Lung (tissue), 12 donors: Measurements from ENCODE around the gene HAUS5. TPM values are rescaled to one million over a fixed set of nuclear protein-coding genes. Genes with fewer than 3 reads are reported as not detected.

ENCODE experiments used
- ATAC-seq: fragments of 200-7000 bp; cut with Tn5 transposase; one replicate; pipeline ENCODE4 v1.9.1; 2020; ENCODE audit warnings: moderate number of reproducible peaks; ENCODE audit not compliant: insufficient read depth, low FRiP score
- DNase-seq, 3 donors: peaks; one replicate each; pipeline ENCODE4 v3.0.0-alpha.2; 2013 to 2017
- H3K27ac ChIP-seq, 2 donors: one replicate each; pipeline ENCODE4 v1.5.1; 2013; ENCODE audit warnings: mild to moderate bottlenecking in 2 of 2, moderate library complexity in 2 of 2, control low read depth in 1 of 2, inconsistent platforms in 1 of 2, low read depth in 1 of 2, low read length in 1 of 2
- H3K27me3 ChIP-seq, 3 donors: one replicate each; pipeline ENCODE4 v1.5.1; 2013; ENCODE audit warnings: low read length in 2 of 3; ENCODE audit not compliant: control insufficient read depth in 3 of 3, insufficient read depth in 3 of 3
- H3K36me3 ChIP-seq, 4 donors: one replicate each; pipeline ENCODE4 v1.5.1; 2013; ENCODE audit warnings: low read length in 4 of 4, mild to moderate bottlenecking in 1 of 4, moderate library complexity in 1 of 4; ENCODE audit not compliant: control insufficient read depth in 4 of 4, insufficient read depth in 4 of 4
- H3K4me1 ChIP-seq, 5 donors: one replicate each; pipeline ENCODE4 v1.5.1; 2013; ENCODE audit warnings: low read length in 5 of 5, mild to moderate bottlenecking in 2 of 5, moderate library complexity in 1 of 5; ENCODE audit not compliant: control insufficient read depth in 5 of 5, insufficient read depth in 5 of 5
- H3K4me3 ChIP-seq: one replicate; pipeline ENCODE4 v1.5.1; 2013; ENCODE audit warnings: mild to moderate bottlenecking, control low read depth, moderate library complexity
- H3K9ac ChIP-seq, 2 donors: one replicate each; pipeline ENCODE4 v1.5.1; 2013; ENCODE audit warnings: low read length in 2 of 2, control low read depth in 1 of 2; ENCODE audit not compliant: insufficient read depth in 1 of 2
- H3K9me3 ChIP-seq, 4 donors: one replicate each; pipeline ENCODE4 v1.5.1; 2013; ENCODE audit warnings: low read length in 3 of 4, mild to moderate bottlenecking in 1 of 4, moderate library complexity in 1 of 4; ENCODE audit not compliant: control insufficient read depth in 4 of 4, insufficient read depth in 3 of 4
- CTCF ChIP-seq: IDR thresholded peaks from 2 replicates; pipeline ENCODE4 v1.5.1; 2012; ENCODE audit warnings: mild to moderate bottlenecking; ENCODE audit errors: control extremely low read depth, extremely low read depth
- WGBS, 2 donors: extraction: QIAGEN DNeasy Blood & Tissue Kit; methylation state at CpG; one replicate each; pipeline ENCODE4 v1.1.7; 2013; 5-methylcytosine and 5-hydroxymethylcytosine counted together
- polyA plus RNA-seq, 2 donors: library from polyadenylated mRNA; stranded (reverse); fragments of 200-250 nt; gene quantifications; one replicate each; pipeline ENCODE4 v1.2.1, GENCODE V29; 2013
- total RNA-seq, 2 donors: library from RNA; depleted of rRNA in 1 of 2; stranded (reverse); fragments of >200 nt in 1 of 2; gene quantifications; one replicate each; pipeline ENCODE4 v1.2.1, GENCODE V29; 2014 to 2021
- donor health status: control.
- donor health status: control.
- donor health status: Bipolar disorder and iron deficiency.
- donor health status: healthy.
- donor health status: DM: yes; HTN: yes; CAD: no.

HAUS5 gene
- total and polyA plus RNA-seq, 4 donors = 6.0 to 16.5 (median 14.8) TPM

- Histone ChIP-seq H3K9ac (no peak overlapping the region), H3K4me3 (peak overlapping the region; percentile 3), H3K9me3 (no peaks in the 10 kb centered on the region), H3K4me1 (peaks cover 0 to 4% (median 0%) of the 10 kb centered on the region in 5 donors), H3K27me3 (peaks cover 0 to 24% (median 8%) of the 10 kb centered on the region in 3 donors), H3K27ac (no peak overlapping the region), H3K36me3 (no peaks in the 10 kb centered on the region)
- ATAC-seq (peak; percentile 58), DNase-seq (no peak)
- WGBS, 2 donors = 5 to 6% methylated on average over 37 to 39 of the region's 39 CpGs
- TF ChIP-seq CTCF = no peak
Measured at GRCh38 chr19:35673121-35673804, 60.7 kb downstream of the HAUS5 start.

Other genes starting within 250 kb of the HAUS5 start
- gene GPR42, start 241.7 kb upstream of the HAUS5 start, total RNA-seq = under 1 TPM in 1 of 2 donors, not detected in 1; 0.21 TPM
- gene GPR42, start 241.7 kb upstream of the HAUS5 start, polyA plus RNA-seq = 1 to 10 TPM in 1 of 2 donors, not detected in 1; 1.5 TPM
- gene FFAR2, start 164.5 kb upstream of the HAUS5 start, total RNA-seq = 1 to 10 TPM; 2.6 to 6.2 TPM
- 100 to 1,000 TPM in 1 of 2 donors, 1 to 10 TPM in 1; 1.2 to 113 TPM for gene FFAR2, start 164.5 kb upstream of the HAUS5 start, polyA plus RNA-seq
- not detected for gene KRTDAP, start 122.3 kb upstream of the HAUS5 start, total RNA-seq
- gene KRTDAP, start 122.3 kb upstream of the HAUS5 start, polyA plus RNA-seq = under 1 TPM; 0.16 to 0.49 TPM
- gene DMKN, start 99.1 kb upstream of the HAUS5 start, total RNA-seq = 100 to 1,000 TPM in 1 of 2 donors, 10 to 100 TPM in 1; 84.6 to 127 TPM
- 100 to 1,000 TPM in 1 of 2 donors, 10 to 100 TPM in 1; 79.0 to 278 TPM for gene DMKN, start 99.1 kb upstream of the HAUS5 start, polyA plus RNA-seq
- under 1 TPM in 1 of 2 donors, not detected in 1; 0.09 TPM for gene SBSN, start 84.4 kb upstream of the HAUS5 start, total RNA-seq
- under 1 TPM; 0.08 to 0.39 TPM for gene SBSN, start 84.4 kb upstream of the HAUS5 start, polyA plus RNA-seq
- not detected for gene GAPDHS, start 79.3 kb upstream of the HAUS5 start, total RNA-seq
- not detected for gene GAPDHS, start 79.3 kb upstream of the HAUS5 start, polyA plus RNA-seq
- 10 to 100 TPM; 39.0 to 98.8 TPM for gene TMEM147, start 67.1 kb upstream of the HAUS5 start, total RNA-seq
- gene TMEM147, start 67.1 kb upstream of the HAUS5 start, polyA plus RNA-seq = 100 to 1,000 TPM; 150 to 167 TPM
- not detected for gene ATP4A, start 49.1 kb upstream of the HAUS5 start, total RNA-seq
- under 1 TPM in 1 of 2 donors, not detected in 1; 0.01 TPM for gene ATP4A, start 49.1 kb upstream of the HAUS5 start, polyA plus RNA-seq
- gene PMIS2, start 26.6 kb upstream of the HAUS5 start, total RNA-seq = not detected
- not detected for gene PMIS2, start 26.6 kb upstream of the HAUS5 start, polyA plus RNA-seq
- gene RBM42, start 16.3 kb downstream of the HAUS5 start, total RNA-seq = 10 to 100 TPM; 28.4 to 77.4 TPM
- gene RBM42, start 16.3 kb downstream of the HAUS5 start, polyA plus RNA-seq = 10 to 100 TPM; 68.6 to 84.0 TPM
- gene ETV2, start 29.0 kb downstream of the HAUS5 start, total RNA-seq = 1 to 10 TPM in 1 of 2 donors, under 1 TPM in 1; 0.31 to 1.0 TPM
- 1 to 10 TPM; 1.2 to 2.5 TPM for gene ETV2, start 29.0 kb downstream of the HAUS5 start, polyA plus RNA-seq
- gene COX6B1, start 35.6 kb downstream of the HAUS5 start, total RNA-seq = 100 to 1,000 TPM; 202 to 338 TPM
- 1,000 to 10,000 TPM in 1 of 2 donors, 100 to 1,000 TPM in 1; 679 to 1,407 TPM for gene COX6B1, start 35.6 kb downstream of the HAUS5 start, polyA plus RNA-seq
- not detected for gene UPK1A, start 53.8 kb downstream of the HAUS5 start, total RNA-seq
- gene UPK1A, start 53.8 kb downstream of the HAUS5 start, polyA plus RNA-seq = under 1 TPM in 1 of 2 donors, not detected in 1; 0.03 TPM
- gene ZBTB32, start 91.8 kb downstream of the HAUS5 start, total RNA-seq = under 1 TPM; 0.28 to 0.63 TPM
- under 1 TPM; 0.22 to 0.50 TPM for gene ZBTB32, start 91.8 kb downstream of the HAUS5 start, polyA plus RNA-seq
- gene KMT2B, start 105.3 kb downstream of the HAUS5 start, total RNA-seq = 10 to 100 TPM; 24.9 to 41.0 TPM
- 10 to 100 TPM; 21.7 to 30.0 TPM for gene KMT2B, start 105.3 kb downstream of the HAUS5 start, polyA plus RNA-seq
- 10 to 100 TPM in 1 of 2 donors, 1 to 10 TPM in 1; 3.8 to 32.3 TPM for gene IGFLR1, start 129.7 kb downstream of the HAUS5 start, total RNA-seq
- 10 to 100 TPM; 19.6 to 72.5 TPM for gene IGFLR1, start 129.7 kb downstream of the HAUS5 start, polyA plus RNA-seq
- 10 to 100 TPM; 14.0 to 21.6 TPM for gene U2AF1L4, start 132.7 kb downstream of the HAUS5 start, total RNA-seq
- gene U2AF1L4, start 132.7 kb downstream of the HAUS5 start, polyA plus RNA-seq = 10 to 100 TPM; 13.0 to 25.5 TPM
- 100 to 1,000 TPM in 1 of 2 donors, 10 to 100 TPM in 1; 36.8 to 129 TPM for gene PSENEN, start 132.9 kb downstream of the HAUS5 start, total RNA-seq
- 100 to 1,000 TPM in 1 of 2 donors, 10 to 100 TPM in 1; 84.2 to 196 TPM for gene PSENEN, start 132.9 kb downstream of the HAUS5 start, polyA plus RNA-seq
- gene LIN37, start 135.8 kb downstream of the HAUS5 start, total RNA-seq = 10 to 100 TPM in 1 of 2 donors, 1 to 10 TPM in 1; 4.4 to 11.4 TPM
- gene LIN37, start 135.8 kb downstream of the HAUS5 start, polyA plus RNA-seq = 10 to 100 TPM; 16.2 TPM
- gene HSPB6, start 144.3 kb downstream of the HAUS5 start, total RNA-seq = 10 to 100 TPM; 13.2 to 44.8 TPM
- 10 to 100 TPM; 22.5 to 26.4 TPM for gene HSPB6, start 144.3 kb downstream of the HAUS5 start, polyA plus RNA-seq
- gene PROSER3, start 145.4 kb downstream of the HAUS5 start, total RNA-seq = 10 to 100 TPM; 10.5 to 32.2 TPM
- gene PROSER3, start 145.4 kb downstream of the HAUS5 start, polyA plus RNA-seq = 10 to 100 TPM; 10.0 to 13.6 TPM
- 10 to 100 TPM; 16.2 to 16.6 TPM for gene ARHGAP33, start 162.8 kb downstream of the HAUS5 start, total RNA-seq
- gene ARHGAP33, start 162.8 kb downstream of the HAUS5 start, polyA plus RNA-seq = 1 to 10 TPM; 3.1 to 8.2 TPM
- gene PRODH2, start 200.1 kb downstream of the HAUS5 start, total RNA-seq = not detected
- gene PRODH2, start 200.1 kb downstream of the HAUS5 start, polyA plus RNA-seq = not detected
- under 1 TPM in 1 of 2 donors, not detected in 1; 0.23 TPM for gene NPHS1, start 239.8 kb downstream of the HAUS5 start, total RNA-seq
- gene NPHS1, start 239.8 kb downstream of the HAUS5 start, polyA plus RNA-seq = under 1 TPM in 1 of 2 donors, not detected in 1; 0.02 TPM
- gene KIRREL2, start 244.2 kb downstream of the HAUS5 start, total RNA-seq = 1 to 10 TPM in 1 of 2 donors, not detected in 1; 1.2 TPM
- under 1 TPM; 0.04 to 0.10 TPM for gene KIRREL2, start 244.2 kb downstream of the HAUS5 start, polyA plus RNA-seq